ENCODE data around the gene FAM83C. TPM values are rescaled to one million over a fixed set of nuclear protein-coding genes. Genes with fewer than 3 reads are reported as not detected.

FAM83C gene
- polyA plus RNA-seq, 2 of the 4 experiments (the other 2 are of a cell fraction) = not detected

DNA sequence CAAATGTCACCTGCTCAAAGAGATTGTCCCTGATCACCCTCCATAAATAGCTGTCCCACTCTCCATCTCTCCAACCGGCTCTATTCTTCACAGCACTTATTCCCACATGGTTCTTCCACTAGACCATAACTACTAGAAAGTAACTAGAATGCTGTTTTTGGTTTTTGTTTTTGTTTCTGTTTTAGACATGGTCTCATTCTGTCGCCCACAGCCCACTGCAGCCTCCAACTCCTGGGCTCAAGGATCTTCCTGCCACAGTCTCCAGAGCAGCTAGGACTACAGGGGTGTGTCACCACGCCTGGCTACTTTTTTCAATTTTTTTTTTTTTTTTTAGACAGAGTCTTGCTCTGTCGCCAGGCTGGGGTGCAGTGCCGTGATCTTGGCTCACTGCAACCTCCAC is 53.5 kb downstream of the FAM83C start:
- FAIRE-seq = no peak
- no peak for DNase-seq (ENCODE audit: low read depth in 1 of 2, low spot score in 1 of 2)

DNA sequence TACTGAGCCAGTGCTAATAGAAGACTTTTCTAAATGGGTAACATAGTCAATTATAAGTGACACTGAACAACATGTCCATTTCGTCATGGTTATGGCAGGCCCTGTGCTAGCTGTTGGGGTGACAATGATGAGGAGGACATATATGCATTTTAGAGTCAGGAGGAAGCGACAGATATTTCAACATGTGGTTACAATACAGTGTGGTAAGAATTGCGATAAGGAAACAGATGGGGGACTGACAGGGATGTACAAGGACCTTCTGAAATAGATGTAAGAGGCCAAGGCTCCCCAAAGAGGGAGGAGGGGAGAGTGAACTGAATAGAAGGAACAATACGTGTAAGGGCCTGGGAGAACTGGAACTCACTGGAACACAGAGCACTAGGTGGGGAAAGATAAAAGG is 54.1 kb downstream of the FAM83C start:
- DNase-seq (ENCODE audit: low read depth in 1 of 2, low spot score in 1 of 2) = no peak
- FAIRE-seq = no peak
- CTCF ChIA-PET = interaction anchor here (1.0 to 4.0 kb wide), 6 partner anchors 10 to 93 kb away, joined by 3 to 17 read pairs (median 7); partner anchors contain the start of gene MMP24
- H3K9me3 ChIP-seq = no peaks in the 10 kb centered on the region
- H3K4me3 ChIP-seq = no peak overlapping the region
- no peak for TF ChIP-seq JUNB (IDR thresholded peaks at IDR 0.05)
- TF ChIP-seq POLR2A (IDR thresholded peaks at IDR 0.05; ENCODE audit: low read length) = no peak
- no peak for TF ChIP-seq RNF2 (IDR thresholded peaks at IDR 0.05; ENCODE audit: borderline replicate concordance, low read depth)
- TF ChIP-seq HEYL (CRISPR knock-in tag; IDR thresholded peaks at IDR 0.05) = no peak
- TF ChIP-seq CEBPB (IDR thresholded peaks at IDR 0.05) = no peak
- TF ChIP-seq HOXB5 (CRISPR knock-in tag; IDR thresholded peaks at IDR 0.05) = no peak
- no peak for TF ChIP-seq POLR2AphosphoS2 (conservative IDR thresholded peaks at IDR 0.05; ENCODE audit: low read length)
- no peak for TF ChIP-seq NFE2L2 (conservative IDR thresholded peaks at IDR 0.05; ENCODE audit: low read length)
- TF ChIP-seq, protein P1, sequence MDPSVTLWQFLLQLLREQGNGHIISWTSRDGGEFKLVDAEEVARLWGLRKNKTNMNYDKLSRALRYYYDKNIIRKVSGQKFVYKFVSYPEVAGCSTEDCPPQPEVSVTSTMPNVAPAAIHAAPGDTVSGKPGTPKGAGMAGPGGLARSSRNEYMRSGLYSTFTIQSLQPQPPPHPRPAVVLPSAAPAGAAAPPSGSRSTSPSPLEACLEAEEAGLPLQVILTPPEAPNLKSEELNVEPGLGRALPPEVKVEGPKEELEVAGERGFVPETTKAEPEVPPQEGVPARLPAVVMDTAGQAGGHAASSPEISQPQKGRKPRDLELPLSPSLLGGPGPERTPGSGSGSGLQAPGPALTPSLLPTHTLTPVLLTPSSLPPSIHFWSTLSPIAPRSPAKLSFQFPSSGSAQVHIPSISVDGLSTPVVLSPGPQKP (IDR thresholded peaks at IDR 0.05; ENCODE audit: low read depth, low read length) = no peak
- no peak for TF ChIP-seq ZSCAN20 (CRISPR knock-in tag; IDR thresholded peaks at IDR 0.05)
- no peak for TF ChIP-seq TP53 (CRISPR knock-in tag; IDR thresholded peaks at IDR 0.05)
- TF ChIP-seq RFX5 (IDR thresholded peaks at IDR 0.05) = no peak
- POLR2A ChIA-PET = no interaction called here
- ATAC-seq = no peak
- no peak overlapping the region for H3K4me2 ChIP-seq
- peak overlapping the region in 1 of 2 experiments; percentile 53; a peak in 2 of 6 replicates for H3K27ac ChIP-seq
- peaks cover 32% of the 10 kb centered on the region for H3K4me1 ChIP-seq
- WGBS (ENCODE audit: missing lambda C conversion rate) = 90% methylated on average over 4 of the region's 4 CpGs

More for the DNA sequence above, 53.5 kb downstream of the FAM83C start:
- no peak for ATAC-seq
- ChIA-PET CTCF (interaction anchor here (0.6 to 4.0 kb wide), 7 partner anchors 10 to 888 kb away, joined by 3 to 17 read pairs (median 7); partner anchors contain the start of gene MMP24), POLR2A (no interaction called here)
- no peak for TF ChIP-seq NFE2L2 (conservative IDR thresholded peaks at IDR 0.05; ENCODE audit: low read length)
- 88% methylated on average over 5 of the region's 5 CpGs for WGBS (ENCODE audit: missing lambda C conversion rate)
- Histone ChIP-seq H3K27ac (peak overlapping the region in 1 of 2 experiments; percentile 53; a peak in 2 of 6 replicates), H3K4me2 (no peak overlapping the region), H3K4me3 (no peak overlapping the region), H3K9me3 (no peaks in the 10 kb centered on the region), H3K4me1 (peaks cover 32% of the 10 kb centered on the region)

DNA sequence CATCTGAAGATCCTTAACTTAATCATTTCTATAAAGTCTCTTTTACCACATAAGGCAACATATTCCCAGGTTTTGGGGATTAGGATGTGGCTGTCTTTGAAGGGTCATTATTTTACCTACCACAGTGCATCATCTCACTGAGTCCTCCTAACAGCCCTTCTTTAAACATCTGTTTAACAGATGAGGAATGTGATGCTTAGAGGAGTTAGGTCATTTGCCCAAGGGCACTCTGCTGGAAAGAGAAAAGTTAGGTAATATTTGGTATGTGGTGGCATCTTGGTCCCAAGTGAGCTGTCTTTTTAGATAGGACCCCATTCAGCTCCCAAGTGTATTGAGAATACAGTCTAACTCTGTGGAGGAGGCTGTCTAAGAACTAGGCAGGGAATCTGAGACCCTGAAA is 54.7 kb downstream of the FAM83C start:
- no peak overlapping the region for H3K4me3 ChIP-seq
- peak overlapping the region; percentile 2; the same call in 1 of the 3 replicates for H3K4me2 ChIP-seq
- CTCF ChIA-PET = interaction anchor here (1.0 to 4.0 kb wide), 5 partner anchors 9 to 92 kb away, joined by 3 to 17 read pairs (median 7); partner anchors contain the start of gene MMP24
- peak overlapping the region in 1 of 2 experiments; percentile 48; a peak in 3 of 6 replicates for H3K27ac ChIP-seq
- POLR2A ChIA-PET = no interaction called here
- H3K4me1 ChIP-seq = peaks cover 38% of the 10 kb centered on the region
- ATAC-seq (no peak), DNase-seq (ENCODE audit: low read depth in 1 of 2, low spot score in 1 of 2) (no peak), FAIRE-seq (no peak)
- TF ChIP-seq MYC (IDR thresholded peaks at IDR 0.05; ENCODE audit: borderline replicate concordance, low read length) (no peak), JUNB (IDR thresholded peaks at IDR 0.05) (no peak), RFX5 (IDR thresholded peaks at IDR 0.05) (no peak), EP300 (IDR thresholded peaks at IDR 0.05) (no peak), FOXS1 (CRISPR knock-in tag; IDR thresholded peaks at IDR 0.05) (no peak), HOXB13 (CRISPR knock-in tag; IDR thresholded peaks at IDR 0.05; ENCODE audit: low read depth) (no peak), CEBPB (IDR thresholded peaks at IDR 0.05) (no peak), MAZ (IDR thresholded peaks at IDR 0.05; ENCODE audit: borderline replicate concordance, low read depth, low read length) (no peak), TP53 (CRISPR knock-in tag; IDR thresholded peaks at IDR 0.05) (no peak), MAFK (IDR thresholded peaks at IDR 0.05; ENCODE audit: partially characterized antibody) (no peak), HOXA7 (CRISPR knock-in tag; IDR thresholded peaks at IDR 0.05) (no peak), RARB (CRISPR knock-in tag; IDR thresholded peaks at IDR 0.05) (no peak), FOSL2 (IDR thresholded peaks at IDR 0.05) (no peak), FOSL2 (CRISPR knock-in tag; IDR thresholded peaks at IDR 0.05) (no peak), NR3C1 (IDR thresholded peaks at IDR 0.05) (no peak), EHF (CRISPR knock-in tag; IDR thresholded peaks at IDR 0.05) (no peak), HEYL (CRISPR knock-in tag; IDR thresholded peaks at IDR 0.05) (no peak), CHD4 (IDR thresholded peaks at IDR 0.05; ENCODE audit: borderline replicate concordance) (no peak)
- TF ChIP-seq, protein P2, sequence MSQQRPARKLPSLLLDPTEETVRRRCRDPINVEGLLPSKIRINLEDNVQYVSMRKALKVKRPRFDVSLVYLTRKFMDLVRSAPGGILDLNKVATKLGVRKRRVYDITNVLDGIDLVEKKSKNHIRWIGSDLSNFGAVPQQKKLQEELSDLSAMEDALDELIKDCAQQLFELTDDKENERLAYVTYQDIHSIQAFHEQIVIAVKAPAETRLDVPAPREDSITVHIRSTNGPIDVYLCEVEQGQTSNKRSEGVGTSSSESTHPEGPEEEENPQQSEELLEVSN (IDR thresholded peaks at IDR 0.05; ENCODE audit: borderline replicate concordance, low read depth) = no peak
- TF ChIP-seq, protein P3, sequence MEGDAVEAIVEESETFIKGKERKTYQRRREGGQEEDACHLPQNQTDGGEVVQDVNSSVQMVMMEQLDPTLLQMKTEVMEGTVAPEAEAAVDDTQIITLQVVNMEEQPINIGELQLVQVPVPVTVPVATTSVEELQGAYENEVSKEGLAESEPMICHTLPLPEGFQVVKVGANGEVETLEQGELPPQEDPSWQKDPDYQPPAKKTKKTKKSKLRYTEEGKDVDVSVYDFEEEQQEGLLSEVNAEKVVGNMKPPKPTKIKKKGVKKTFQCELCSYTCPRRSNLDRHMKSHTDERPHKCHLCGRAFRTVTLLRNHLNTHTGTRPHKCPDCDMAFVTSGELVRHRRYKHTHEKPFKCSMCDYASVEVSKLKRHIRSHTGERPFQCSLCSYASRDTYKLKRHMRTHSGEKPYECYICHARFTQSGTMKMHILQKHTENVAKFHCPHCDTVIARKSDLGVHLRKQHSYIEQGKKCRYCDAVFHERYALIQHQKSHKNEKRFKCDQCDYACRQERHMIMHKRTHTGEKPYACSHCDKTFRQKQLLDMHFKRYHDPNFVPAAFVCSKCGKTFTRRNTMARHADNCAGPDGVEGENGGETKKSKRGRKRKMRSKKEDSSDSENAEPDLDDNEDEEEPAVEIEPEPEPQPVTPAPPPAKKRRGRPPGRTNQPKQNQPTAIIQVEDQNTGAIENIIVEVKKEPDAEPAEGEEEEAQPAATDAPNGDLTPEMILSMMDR (IDR thresholded peaks at IDR 0.05) = no peak
- no peaks in the 10 kb centered on the region for H3K9me3 ChIP-seq

All from A549 (cell line).